Measurements from ENCODE around the gene RGR.
"Not testable (repeated sequence)": the region's sequence is repeated elsewhere in the genome, so short reads cannot be mapped to it uniquely, and the experiment has no call there.

Gene RGR

DNA sequence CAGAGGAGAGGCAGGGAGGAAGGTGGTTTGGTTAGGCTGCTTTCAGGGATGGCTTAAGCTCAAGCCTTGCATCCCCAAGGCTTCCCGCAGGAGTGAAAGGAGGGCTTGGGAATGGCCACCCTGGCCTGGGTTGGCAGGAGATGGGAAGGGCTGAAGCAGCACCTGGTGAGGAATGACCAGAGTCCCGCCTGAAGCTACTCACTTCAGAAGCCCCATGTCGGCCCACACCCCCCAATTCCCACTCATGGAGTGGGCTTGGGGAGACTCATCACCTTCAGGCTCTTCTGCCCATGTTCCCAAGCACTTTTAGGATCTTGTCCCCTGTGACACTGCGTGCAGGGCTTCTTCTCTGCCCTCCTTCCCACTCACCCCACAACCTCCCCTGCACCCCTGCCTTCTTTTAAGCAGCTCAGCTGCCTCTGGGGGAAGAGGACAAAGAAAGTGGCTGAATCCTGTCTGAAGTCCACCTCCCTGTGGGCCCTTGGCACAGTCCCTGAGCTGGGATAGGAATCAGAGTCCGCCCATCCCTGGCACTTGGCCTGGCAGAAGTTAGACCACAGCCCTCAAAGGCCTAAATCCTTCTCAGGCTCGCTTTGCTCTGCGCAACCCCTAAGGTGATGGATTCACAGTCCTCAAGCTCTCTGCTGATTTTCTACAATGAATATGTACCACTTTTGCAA is 16.5 kb downstream of the RGR start:
- DNase-seq = no peak

DNA sequence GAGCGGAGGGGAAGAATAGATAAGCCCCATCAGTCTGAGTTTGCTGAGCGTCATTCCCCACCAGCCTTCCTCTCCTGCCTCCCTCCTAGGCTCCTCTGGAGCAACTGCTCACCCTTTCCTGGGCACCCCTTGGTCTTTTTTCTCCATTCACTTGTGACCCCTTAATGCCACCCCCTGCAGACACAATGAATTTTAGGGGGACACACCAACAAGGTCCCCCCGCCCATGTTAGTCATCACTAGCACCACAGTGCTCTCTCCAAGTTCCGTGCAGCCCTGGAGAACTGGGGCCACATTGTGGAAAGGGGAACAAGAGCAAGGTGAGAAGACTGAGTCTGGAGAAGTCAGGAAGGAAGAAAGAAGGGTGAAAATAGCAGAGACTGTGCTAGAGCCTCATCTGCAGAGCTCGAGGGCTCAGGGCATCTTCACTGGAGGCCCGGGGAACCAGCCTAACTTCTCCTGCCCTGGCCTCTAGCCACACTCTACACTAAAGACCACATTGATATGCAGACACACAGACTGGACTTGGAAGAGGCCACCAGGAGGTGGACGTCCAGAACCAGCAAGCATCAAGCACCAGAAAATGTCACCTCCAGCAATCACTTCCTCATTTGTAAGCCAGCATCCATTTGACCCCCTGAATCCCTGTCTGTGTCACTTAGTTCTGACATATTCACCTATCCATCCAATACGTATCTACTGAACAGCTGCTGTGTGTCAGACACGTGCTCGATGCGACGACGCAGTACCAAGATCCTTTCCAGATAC is 17.5 kb downstream of the RGR start:
- DNase-seq = no peak

DNA sequence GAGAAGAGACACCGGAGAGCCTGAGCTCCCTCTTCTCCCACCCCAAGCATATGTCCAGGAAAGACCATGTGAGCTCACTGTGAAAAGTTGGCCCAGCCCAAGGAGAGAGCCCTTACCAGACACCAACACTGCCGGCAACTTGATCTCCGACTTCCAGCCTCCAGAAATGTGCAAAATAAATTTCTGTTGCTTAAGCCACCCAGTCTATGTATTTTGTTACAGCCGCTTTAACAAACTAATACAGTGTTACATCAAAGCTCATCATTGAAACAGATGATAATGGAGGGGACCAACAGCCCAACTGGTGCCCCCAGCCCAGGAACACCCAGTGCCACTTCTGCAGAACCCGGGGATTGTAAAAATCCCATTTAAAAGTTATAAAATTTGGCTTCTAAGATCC is 18.9 kb downstream of the RGR start:
- DNase-seq = no peak

DNA sequence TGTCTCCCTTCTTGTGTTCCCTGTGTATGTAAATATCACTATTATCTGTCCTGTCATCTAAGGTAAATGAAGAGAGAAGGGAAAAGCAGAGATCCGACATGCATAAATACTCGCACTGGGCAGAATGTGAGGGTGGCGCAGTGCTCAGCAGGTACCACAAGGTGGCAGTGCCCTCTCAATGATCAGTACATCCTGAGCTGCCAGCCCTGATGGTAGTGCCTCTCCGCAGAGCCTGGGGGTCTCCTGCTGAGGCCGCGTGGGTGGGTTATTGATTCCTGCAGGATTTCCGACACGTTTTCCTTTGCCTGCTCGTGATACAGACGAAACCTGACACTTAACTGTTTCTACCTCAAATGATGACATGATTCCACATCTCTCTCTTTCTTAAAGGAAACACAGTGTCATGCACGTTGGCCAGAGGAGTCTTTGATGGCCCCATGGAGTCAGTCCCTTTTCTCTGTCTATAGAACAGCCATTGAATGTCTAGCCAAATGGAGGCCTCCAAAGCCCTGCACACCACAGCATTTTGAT is 19.8 kb downstream of the RGR start:
- no peak for DNase-seq

DNA sequence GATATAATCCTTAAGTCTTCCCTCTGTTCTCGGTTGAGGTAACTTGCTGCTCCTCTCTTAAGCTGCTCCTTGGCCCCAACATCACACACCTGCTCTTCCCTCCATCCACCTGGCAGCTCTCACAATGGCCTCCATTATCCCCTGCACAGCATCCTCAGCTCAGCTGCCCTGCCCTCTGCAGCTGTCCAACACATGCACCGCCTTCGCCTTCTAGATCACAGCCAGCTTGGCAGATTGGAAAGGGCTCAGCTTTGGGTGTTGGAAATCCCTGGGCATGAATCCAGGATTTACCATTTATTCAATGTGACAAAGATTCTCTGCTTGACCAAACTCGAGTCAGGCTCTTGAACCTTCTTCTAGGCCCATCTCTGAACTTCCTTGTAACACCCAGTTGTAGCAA is 20.6 kb downstream of the RGR start:
- no peak for DNase-seq

DNA sequence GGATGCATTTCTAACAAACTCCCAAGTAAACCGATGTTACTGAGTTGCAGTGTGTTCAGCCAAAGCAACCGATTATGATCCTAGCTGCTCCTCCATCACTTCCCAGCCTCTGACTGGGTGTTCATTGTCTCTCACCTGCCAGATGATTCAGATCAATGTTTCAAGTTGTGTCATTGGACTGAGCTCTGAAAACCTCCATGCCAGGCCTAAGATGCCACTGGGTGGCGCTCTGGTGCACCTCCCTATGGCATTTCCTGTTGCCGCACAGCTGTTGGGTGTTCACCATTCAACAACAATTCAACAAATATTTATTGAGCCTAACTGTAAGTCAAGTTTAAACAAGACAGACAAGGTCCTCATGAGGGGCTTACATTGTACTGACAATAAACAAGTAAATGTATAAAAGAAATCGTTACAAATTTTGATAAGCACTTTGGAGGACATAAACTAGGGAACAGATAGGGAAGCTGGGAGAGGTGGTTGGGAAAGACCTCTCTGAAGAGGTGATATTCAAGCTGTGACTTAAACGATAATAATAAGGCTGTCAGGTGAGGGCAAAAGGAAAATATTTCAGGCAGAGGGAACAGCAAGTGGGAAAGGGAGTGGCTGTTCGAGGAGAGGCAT is 22.8 kb downstream of the RGR start:
- no peak for DNase-seq

DNA sequence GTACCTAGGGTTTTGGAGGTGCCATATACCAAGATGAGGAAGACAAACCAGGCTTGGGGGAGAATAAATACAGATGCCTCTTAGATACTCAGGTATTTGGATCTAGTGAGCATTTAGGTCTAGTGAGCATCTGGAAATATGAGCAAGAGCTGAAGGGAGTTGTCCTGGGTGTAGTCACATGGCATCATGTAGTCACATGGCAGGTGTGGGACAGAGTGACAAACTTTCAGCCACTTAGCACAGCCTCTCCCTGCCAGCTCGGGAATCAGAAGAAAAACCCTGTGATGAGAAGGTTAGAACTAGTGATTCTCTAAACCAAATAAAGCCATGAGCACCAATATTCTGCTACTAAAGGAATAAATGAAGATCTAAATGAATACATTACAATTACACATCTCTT is 24.3 kb downstream of the RGR start:
- DNase-seq = no peak

DNA sequence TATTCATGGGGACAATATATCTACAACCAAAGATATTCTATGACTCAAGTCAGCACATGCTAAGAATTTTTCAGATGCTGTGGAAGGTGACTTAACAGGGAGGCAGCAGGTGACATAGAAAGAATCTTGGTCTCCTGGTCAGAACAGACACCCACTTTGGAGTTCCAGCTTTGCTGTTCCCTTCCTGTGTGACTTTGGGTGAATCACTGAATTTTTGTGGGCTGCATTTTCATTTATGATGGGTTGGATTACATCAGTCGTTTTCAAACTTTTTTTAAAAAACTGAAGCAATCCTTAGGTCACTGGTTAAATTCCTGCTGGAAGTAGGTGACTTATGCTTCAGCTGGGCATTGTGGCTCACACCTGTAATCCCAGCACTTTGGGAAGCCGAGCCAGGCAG is 24.9 kb downstream of the RGR start:
- no peak for DNase-seq

DNA sequence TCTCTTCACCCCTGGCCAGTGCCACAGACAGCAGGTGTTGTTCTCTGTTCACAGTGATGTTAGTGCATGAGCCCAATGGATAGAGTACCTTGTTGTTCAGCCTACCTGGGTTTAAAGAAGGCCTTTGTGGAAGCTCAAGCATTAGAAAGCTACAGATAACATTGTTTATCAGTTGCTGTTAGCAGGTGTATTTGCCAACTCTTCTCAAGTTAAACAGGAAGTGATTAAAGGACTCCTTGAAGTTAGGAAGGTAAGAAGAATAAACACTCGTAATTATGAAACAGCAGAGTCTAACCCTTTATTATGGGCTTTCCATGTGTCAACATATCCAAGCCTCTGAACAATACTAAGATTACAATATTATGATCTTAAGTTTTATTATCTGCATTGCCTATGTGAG is 25.9 kb downstream of the RGR start:
- no peak for DNase-seq

DNA sequence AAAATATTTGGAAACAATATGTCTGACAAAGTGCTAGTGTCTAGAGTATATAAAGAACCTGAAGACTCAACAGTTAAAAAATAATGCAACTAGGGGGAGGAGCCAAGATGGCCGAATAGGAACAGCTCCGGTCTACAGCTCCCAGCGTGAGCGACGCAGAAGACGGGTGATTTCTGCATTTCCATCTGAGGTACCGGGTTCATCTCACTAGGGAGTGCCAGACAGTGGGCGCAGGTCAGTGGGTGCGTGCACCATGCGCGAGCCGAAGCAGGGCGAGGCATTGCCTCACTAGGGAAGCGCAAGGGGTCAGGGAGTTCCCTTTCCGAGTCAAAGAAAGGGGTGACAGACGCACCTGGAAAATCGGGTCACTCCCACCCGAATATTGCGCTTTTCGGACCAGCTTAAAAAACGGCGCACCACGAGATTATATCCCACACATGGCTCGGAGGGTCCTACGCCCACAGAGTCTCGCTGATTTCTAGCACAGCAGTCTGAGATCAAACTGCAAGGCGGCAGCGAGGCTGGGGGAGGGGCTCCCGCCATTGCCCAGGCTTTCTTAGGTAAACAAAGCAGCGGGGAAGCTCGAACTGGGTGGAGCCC is 35.1 kb downstream of the RGR start:
- not testable (repeated sequence) for DNase-seq

DNA sequence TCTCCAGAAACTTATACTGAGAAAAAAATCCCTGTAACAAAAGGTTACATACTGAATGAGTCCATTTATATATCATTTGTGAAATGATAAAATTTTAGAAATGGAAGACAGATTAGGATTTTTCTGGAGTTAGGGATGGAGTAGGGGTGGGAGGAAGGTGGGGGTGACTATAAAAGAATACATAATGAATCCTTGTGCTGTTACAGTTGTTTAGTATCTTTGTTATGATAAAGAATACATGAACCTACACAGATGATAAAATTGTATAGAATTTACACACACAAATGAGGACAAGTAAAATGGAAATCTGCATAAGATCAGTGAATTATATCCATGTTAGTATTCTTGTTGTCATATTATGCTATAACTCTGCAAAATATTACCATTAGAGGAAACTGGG is 41.8 kb downstream of the RGR start:
- no peak for DNase-seq

DNA sequence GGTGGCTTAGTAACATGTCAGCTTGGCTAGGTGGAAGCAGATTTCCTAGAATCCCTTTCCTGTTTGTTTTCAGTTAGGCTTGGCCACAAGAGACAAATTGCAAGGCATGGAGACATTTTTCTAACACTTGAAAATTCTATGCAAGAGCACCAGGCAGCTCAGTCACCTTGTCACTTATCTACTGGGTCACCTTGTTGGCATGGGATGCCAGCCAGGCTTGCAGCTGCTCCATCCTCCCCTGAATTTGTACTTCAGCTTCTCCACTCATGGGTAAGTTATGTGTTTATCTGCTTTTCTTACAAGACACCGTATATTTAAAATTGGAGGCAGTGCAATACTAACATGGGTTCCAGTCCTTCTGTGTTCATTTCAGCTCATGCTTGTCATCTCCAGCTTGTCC is 43.3 kb downstream of the RGR start:
- DNase-seq = no peak

DNA sequence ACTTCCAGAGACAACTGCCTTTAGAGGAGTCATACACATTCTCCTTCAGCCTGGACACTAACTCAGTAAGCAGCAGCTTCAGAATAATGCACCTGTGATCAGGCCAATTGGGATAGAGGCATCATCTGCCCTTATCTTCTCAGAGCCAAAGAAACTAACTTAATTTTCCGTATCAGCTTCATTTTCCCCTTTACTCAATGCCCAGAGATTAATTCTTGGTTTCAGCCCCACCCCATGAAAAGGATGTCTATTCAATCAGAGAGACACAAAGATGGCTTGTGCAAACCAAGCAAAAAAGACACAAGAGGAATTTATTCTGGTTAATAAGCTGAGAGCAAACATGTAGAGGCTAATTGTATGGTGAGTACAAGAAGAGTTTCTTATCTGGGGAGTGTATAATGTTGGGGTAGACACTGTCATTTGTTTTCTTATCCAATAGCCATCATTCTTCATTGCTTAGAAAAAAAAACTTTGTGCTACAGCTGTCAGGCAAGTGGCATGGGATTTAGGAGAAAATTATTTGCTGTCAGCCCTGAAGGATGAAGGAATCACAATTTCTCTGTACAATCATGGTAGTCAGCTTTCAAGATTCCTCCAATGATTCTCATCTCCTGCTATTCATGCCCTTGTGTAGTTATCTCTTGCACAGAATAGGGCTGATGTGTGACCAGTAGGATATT is 44.8 kb downstream of the RGR start:
- no peak for DNase-seq

DNA sequence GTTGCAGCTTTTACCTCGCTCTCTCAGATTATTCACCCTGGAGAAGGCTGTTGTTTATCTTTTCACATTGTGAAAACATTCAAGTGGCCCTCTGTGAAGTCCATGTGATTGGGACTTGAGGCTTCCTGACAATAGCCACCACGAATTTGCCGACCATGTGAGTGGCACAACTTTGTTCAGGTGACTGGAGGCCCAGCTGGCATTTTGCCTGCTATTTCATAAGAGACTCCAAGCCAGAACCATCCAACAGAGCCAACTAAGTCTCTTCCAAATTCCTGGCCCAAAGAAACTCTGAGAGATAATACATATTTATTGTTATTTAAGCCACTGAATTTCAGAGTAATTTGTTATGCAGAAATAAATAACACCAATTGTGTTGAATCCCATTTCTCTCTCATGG is 45.4 kb downstream of the RGR start:
- no peak for DNase-seq

DNA sequence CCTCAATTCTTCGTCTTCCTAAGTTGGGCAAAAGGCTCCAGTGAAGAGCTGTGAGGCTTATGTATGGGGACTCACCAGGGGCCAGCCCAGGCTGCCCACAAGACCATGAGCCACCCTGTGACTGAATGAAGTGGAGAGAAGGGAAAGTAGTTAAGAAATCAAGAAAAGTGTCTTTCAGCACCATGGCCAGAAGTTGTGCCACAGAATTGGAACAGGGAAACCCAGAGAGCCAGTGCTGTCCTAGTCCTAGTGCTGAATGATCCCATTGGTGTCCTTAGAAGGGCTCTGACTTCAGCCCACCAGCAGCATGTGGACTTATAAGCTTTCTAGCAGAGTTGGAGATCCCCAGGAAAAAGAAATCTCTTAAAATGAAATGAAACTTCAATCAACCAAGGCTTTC is 46.5 kb downstream of the RGR start:
- DNase-seq = no peak

DNA sequence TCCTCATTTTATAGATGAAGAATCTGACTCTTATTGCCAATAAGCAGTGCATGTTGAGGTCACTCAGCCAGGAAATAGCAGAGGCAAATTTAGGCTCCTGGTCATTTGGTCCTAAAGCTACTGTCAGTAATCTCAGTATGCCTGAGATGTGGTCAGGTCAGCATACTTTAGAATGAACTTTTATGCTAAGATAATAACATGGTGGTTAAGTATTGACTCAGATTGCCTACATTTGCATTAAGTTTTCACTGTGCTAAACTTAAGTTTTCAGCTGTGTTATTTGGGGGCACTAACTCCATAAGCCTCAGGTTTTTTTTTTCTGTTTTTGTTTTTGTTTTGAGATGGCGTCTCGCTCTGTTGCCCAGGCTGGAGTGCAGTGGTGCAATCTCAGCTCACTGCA is 47.6 kb downstream of the RGR start:
- no peak for DNase-seq

DNA sequence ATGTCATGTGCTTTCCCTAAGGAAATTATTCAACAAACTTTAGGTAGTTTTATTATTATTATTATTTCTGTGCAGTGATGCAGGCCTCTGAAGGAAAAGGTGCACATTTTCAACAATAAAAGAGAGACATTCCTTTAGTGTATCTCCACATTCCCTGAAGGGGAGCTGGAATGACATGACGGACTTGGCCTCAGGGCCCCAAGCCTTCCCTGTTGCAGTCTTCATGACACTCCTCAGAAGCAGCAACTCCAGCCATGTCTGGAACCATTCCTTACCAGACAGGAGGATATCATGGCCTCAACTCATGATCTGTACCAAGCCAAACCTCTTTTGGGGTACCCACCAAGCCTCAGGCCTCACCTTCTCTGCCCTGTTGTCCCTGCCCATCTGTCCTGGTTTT is 48.3 kb downstream of the RGR start:
- no peak for DNase-seq

DNA sequence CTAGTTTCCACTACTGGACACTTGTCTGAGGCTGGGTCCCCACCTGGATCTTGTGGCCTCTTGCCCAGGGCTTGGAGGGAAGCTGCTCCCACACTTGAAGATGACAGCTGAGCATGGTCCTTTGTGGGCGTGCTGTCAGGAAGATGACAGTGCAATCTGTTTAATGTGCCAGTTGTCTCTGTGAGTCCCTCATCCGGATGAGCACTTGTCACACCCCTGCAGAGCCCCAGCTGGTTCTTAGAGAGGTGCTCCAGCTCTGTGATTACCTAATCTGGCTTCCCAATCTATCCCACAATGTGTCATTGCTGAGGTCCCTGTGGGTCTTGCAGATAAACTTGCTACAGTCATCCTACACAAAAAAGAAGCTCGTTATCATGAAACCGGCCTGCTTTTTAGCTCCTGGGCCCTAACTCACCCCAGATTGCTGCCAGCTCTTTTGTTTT is 48.7 kb downstream of the RGR start:
- DNase-seq = no peak

DNA sequence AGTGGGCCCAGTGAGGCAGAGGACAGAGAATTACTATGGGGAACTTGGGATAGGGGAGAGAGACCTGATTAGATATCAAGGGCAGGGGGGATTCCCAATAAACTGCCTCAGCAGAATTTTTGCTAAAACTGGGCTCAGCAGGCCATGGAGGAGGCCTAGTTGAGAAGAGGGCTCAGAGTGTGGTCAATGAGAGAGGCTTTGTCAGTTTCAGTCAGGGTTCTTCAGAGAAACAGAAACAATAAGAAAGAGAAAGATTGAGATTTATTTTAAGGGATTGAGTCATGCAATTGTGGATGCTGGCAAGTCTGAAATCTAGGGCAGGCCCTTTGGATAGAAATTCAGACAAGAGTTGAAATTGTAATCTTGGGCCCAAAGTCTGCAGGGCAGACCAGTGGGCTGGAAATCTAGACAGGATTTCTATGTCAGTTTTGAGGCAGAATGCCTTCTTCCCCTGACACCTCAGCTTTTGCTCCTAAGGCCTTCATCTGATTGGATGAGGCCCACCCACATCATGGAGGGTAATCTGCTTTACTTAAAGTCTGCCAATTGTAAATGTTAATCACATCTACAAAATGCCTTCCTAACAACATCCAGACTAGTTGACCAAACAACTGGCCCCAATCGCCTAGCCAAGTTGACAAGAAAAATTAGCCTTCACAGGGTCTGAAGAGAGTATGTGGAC is 50.1 kb downstream of the RGR start:
- DNase-seq = no peak

DNA sequence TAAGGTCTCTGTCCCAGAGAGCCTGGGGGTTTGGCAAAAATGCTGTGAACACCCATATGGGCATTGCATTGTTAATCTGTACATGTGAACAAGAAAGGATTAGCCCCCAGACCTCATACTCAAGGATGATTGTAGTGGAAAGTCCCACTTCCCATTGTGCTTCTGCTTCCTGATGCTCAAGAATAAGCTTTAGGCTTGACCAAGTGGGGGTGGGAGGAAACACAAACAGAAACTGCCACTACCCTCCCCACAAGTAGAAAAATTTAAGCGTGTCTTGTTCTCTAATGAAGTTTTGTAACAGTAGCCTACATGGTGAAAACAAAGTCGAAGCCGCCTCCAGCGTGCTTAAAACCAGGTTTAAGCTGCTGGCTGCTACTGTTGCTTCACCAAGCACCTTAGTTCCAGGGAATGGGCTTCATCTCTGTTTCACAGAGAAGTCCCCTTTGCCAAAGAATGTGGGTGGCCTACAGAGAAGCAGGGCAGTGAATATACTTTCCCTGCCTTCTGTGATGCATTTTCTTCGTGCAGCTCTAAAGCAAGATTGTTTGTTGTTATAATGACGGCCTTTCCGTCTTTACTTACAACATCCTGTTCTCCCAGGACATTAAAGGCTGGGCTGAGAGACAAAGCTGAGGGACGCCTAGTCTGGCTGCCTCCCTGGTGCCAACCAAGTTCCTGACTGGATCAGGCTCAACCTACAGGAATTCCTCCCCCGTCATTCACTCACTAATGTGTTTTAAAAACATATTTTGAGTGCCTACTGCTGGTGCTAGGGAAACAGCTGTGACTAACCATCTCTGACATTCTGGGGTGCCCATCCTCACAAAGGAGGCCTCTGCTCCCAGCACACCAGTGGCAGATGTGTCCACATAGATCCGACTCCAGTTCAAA is 51.5 kb downstream of the RGR start:
- DNase-seq = no peak

DNA sequence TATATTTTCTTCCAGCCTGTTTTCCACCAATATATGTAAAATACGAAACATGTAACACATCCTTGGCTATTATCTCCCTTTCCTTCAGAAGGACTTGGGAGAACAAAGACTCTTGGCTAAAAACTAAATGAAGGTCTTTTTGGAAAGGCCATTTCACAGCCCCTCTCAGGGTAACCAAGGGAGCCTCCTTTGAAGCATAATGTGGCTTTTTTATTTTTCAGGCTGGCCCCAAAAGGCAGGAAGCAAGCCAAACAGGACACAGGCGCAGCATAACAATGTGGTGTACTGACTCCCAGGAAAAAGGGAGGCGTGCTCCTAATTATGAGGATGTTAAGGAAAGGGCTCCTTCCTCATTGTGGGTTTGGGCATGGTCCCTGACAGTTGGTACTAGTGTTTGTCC is 53.2 kb downstream of the RGR start:
- DNase-seq = no peak

All from DMS 273 treated with DMSO at 0.1 percent for 48 hours (cell line).